RWPE2 (cell line): Measurements from ENCODE around the gene SIRT5.

ENCODE experiments used
- ATAC-seq: fragments of 200-7000 bp; cut with Tn5 transposase; 3 replicates; pipeline ENCODE4 v1.9.1; 2021; ENCODE audit warnings: low read depth
- DNase-seq: peaks from one replicate; pipeline ENCODE4 v3.0.0-alpha.2; 2020; ENCODE audit warnings: low spot score
- H3K27ac ChIP-seq: fragments of 450-650 bp; 2 replicates; pipeline ENCODE4 v1.5.1; 2017; ENCODE audit warnings: mild to moderate bottlenecking; ENCODE audit not compliant: poor library complexity, severe bottlenecking
- H3K27me3 ChIP-seq: fragments of 250-450 bp; sonication (Bioruptor Pico); 2 replicates; pipeline ENCODE4 v1.5.1; 2021; ENCODE audit warnings: mild to moderate bottlenecking, moderate library complexity; ENCODE audit not compliant: insufficient read depth, poor library complexity, severe bottlenecking
- H3K36me3 ChIP-seq: fragments of 250-450 bp; sonication (Bioruptor Pico); 2 replicates; pipeline ENCODE4 v1.5.1; 2020; ENCODE audit warnings: low read depth, mild to moderate bottlenecking, moderate library complexity
- H3K4me1 ChIP-seq: fragments of 250-450 bp; sonication (Bioruptor Pico); 2 replicates; pipeline ENCODE4 v1.5.1; 2021; ENCODE audit warnings: mild to moderate bottlenecking, moderate library complexity; ENCODE audit not compliant: insufficient read depth, poor library complexity, severe bottlenecking
- H3K4me3 ChIP-seq: fragments of 250-450 bp; sonication (Bioruptor Pico); 2 replicates; pipeline ENCODE4 v1.5.1; 2021; ENCODE audit warnings: mild to moderate bottlenecking, moderate library complexity; ENCODE audit not compliant: severe bottlenecking
- H3K9me3 ChIP-seq: fragments of 250-450 bp; sonication (Bioruptor Pico); 2 replicates; pipeline ENCODE4 v1.5.1; 2021; ENCODE audit warnings: mild to moderate bottlenecking, moderate library complexity; ENCODE audit not compliant: severe bottlenecking
- TF ChIP-seq, protein P1 (sequence below): fragments of 450-650 bp; IDR thresholded peaks from one replicate; pipeline ENCODE4 v1.5.1; 2017; ENCODE audit warnings: mild to moderate bottlenecking, moderate library complexity; ENCODE audit not compliant: poor library complexity, severe bottlenecking

SIRT5 gene

GRCh38 chr6:13563009-13563408, 11.4 kb upstream of the SIRT5 start:
- Histone ChIP-seq H3K36me3 (no peaks in the 10 kb centered on the region), H3K4me3 (no peak overlapping the region), H3K4me1 (peaks cover 7% of the 10 kb centered on the region), H3K27me3 (no peaks in the 10 kb centered on the region), H3K27ac (no peak overlapping the region), H3K9me3 (no peaks in the 10 kb centered on the region)
- no peak for DNase-seq
- ATAC-seq: no peak
- TF ChIP-seq, protein P1, sequence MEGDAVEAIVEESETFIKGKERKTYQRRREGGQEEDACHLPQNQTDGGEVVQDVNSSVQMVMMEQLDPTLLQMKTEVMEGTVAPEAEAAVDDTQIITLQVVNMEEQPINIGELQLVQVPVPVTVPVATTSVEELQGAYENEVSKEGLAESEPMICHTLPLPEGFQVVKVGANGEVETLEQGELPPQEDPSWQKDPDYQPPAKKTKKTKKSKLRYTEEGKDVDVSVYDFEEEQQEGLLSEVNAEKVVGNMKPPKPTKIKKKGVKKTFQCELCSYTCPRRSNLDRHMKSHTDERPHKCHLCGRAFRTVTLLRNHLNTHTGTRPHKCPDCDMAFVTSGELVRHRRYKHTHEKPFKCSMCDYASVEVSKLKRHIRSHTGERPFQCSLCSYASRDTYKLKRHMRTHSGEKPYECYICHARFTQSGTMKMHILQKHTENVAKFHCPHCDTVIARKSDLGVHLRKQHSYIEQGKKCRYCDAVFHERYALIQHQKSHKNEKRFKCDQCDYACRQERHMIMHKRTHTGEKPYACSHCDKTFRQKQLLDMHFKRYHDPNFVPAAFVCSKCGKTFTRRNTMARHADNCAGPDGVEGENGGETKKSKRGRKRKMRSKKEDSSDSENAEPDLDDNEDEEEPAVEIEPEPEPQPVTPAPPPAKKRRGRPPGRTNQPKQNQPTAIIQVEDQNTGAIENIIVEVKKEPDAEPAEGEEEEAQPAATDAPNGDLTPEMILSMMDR: no peak

GRCh38 chr6:13565921-13566320, 8.5 kb upstream of the SIRT5 start:
- ATAC-seq (no peak), DNase-seq (no peak)
- H3K27ac ChIP-seq: no peak overlapping the region
- no peaks in the 10 kb centered on the region for H3K9me3 ChIP-seq
- TF ChIP-seq, protein P1: no peak
- no peaks in the 10 kb centered on the region for H3K27me3 ChIP-seq
- H3K36me3 ChIP-seq: no peaks in the 10 kb centered on the region
- no peaks in the 10 kb centered on the region for H3K4me1 ChIP-seq
- no peak overlapping the region for H3K4me3 ChIP-seq

- ATAC-seq: no peak
- H3K27me3 ChIP-seq: no peaks in the 10 kb centered on the region
- no peak overlapping the region for H3K27ac ChIP-seq
- TF ChIP-seq, protein P1: no peak
- no peaks in the 10 kb centered on the region for H3K4me1 ChIP-seq
- no peaks in the 10 kb centered on the region for H3K9me3 ChIP-seq
- H3K36me3 ChIP-seq: no peaks in the 10 kb centered on the region
- DNase-seq: no peak
- H3K4me3 ChIP-seq: no peak overlapping the region
These were observed 7.9 kb upstream of the SIRT5 start for GRCh38 chr6:13566500-13566899.

DNA sequence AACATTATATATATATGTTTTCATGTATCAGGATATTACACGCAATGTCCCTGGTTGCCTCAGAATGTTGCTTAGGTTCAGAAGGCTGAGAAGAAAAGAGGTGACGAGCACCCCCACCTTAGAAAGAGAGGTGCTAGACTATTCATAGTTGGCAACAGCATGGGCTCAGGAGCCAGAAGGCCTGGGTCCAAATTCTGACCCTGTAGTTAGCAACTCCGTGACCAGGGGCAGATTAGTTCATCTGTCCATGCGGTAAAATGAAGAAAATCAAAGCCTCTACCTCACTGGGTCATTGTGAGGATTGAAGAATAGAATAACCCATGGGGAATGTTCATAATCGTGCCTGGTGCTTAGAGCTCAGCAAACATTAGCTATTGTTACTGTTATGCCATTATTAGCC, 5.4 kb upstream of the SIRT5 start:
- H3K9me3 ChIP-seq: no peaks in the 10 kb centered on the region
- H3K4me1 ChIP-seq: no peaks in the 10 kb centered on the region
- H3K27me3 ChIP-seq: no peaks in the 10 kb centered on the region
- no peaks in the 10 kb centered on the region for H3K36me3 ChIP-seq
- DNase-seq (no peak), ATAC-seq (no peak)
- H3K4me3 ChIP-seq: no peak overlapping the region
- H3K27ac ChIP-seq: no peak overlapping the region
- TF ChIP-seq, protein P1: no peak

GRCh38 chr6:13572240-13572639, 2.2 kb upstream of the SIRT5 start:
- DNase-seq: no peak
- no peaks in the 10 kb centered on the region for H3K9me3 ChIP-seq
- TF ChIP-seq, protein P1: no peak
- no peak overlapping the region for H3K4me3 ChIP-seq
- ATAC-seq: no peak
- H3K27ac ChIP-seq: no peak overlapping the region
- no peaks in the 10 kb centered on the region for H3K4me1 ChIP-seq
- no peaks in the 10 kb centered on the region for H3K36me3 ChIP-seq
- H3K27me3 ChIP-seq: no peaks in the 10 kb centered on the region
